EH (cell line): ENCODE results near the gene TASOR.

Experiments used
- DNase-seq: peaks from one replicate; pipeline ENCODE4 v3.0.0-alpha.2; 2015; ENCODE audit warnings: low read depth

Gene TASOR

GRCh38 chr3:56688191-56688590, 5.1 kb upstream of the TASOR start:
- no peak for DNase-seq

- no peak for DNase-seq
Measured at GRCh38 chr3:56684029-56684428, 964 bp upstream of the TASOR start.

DNA sequence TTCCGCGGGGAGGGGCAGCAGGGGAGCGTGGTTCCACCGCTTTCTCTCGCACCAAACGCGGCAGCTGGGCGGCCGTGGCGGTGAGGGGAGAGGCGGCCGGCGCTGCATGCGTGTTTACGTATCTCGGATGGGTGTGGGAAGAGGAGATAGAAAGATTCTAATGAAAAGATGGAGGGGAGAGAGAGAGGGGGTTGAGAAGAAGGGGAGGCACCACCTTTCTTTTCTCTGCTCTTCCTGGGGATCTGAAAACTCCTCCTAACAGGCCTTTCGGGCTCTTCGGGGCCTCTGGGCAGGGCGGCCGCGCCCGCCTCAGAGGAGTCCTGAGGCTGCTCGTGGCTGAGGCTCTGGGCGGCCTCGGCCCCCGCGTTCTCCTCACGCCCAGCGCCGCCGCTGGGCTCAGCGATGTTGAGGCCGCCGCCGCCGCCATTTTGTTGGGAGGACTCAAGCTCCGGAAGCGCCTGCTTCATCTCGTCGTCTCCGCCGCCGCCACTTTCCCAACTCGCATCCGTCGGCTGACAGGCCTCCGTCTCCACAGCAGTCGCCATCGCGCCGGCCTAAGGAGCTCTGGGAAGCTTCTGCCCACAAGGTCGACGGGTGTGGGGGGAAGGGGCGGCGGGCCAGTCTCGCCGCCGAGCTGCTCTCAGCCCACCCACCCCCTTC, 473 bp downstream of the TASOR start:
- DNase-seq = peak; percentile 83

- DNase-seq = no peak
Measured at GRCh38 chr3:56681984-56682461, 1.0 kb downstream of the TASOR start.

GRCh38 chr3:56680054-56680580, 2.9 kb downstream of the TASOR start:
- no peak for DNase-seq

GRCh38 chr3:56677286-56677685, 5.8 kb downstream of the TASOR start:
- DNase-seq = no peak

DNA sequence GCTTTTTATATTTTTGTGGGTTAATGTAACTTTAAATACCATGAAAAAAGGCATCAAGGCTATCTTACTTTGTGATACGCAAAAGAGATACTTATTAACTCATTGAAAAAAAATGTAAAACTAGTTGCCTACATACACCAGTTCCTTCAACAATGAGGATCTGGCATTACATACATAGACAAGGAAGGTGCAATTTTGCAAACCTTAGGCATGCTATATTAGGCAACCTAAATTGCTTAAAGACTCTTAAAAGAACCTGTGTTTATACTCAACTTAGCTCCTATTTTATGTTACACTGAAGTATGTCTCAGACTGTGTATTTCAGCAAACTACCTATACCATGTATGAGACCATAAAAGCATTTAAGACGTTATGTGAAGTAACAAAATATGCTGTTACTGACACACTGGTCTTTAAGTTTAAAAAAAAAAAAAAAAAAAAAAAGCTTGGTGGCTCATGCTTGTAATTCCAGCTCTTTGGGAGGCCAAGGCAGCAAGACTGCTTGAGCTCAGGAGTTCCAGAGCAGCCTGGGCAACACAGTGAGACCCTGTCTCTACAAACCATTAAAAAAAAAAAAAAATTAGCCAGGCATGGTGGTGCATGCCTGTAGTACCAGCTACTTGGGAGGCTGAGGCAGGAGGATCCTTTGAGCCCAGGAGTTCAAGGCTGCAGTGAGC, 9.1 kb downstream of the TASOR start:
- peak; percentile 16 for DNase-seq

GRCh38 chr3:56667973-56668579, 15.0 kb downstream of the TASOR start:
- no peak for DNase-seq

DNA sequence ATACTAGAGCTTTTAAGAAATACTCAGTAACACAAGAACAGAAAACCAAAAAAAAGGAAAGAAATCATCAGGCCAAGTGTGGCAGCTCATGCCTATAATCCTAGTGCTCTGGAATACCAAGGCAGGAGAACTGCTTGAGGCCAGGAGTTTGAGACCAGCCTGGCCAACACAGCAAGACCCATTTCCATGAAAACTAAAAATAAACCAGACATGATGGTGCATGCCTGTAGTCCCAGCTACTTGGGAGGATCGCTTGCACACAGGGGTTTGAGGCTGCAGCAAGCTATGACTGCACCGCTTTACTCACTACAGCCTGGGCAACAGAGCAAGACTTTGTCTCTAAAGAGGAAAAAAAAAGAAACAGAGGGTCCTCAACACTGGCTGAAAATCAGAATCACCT, 18.2 kb downstream of the TASOR start:
- no peak for DNase-seq

DNA sequence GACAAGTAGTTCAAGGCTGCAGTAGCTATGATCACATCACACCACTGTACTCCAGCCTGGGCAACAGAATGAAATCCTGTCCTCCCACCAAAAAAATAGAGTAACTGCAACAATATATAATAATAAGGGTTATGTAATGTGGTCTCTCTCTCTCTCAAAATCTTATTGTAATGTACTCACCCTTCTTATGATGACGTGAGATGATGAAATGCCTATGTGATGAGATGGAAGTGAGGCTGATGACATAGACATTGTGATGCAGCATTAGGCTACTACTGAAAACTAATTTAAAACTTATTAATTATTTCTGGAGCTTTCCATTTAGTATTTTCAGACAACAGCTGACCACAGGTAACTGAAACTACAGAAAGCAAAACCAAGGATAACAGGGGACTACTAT, 27.4 kb downstream of the TASOR start:
- peak; percentile 2 for DNase-seq

DNA sequence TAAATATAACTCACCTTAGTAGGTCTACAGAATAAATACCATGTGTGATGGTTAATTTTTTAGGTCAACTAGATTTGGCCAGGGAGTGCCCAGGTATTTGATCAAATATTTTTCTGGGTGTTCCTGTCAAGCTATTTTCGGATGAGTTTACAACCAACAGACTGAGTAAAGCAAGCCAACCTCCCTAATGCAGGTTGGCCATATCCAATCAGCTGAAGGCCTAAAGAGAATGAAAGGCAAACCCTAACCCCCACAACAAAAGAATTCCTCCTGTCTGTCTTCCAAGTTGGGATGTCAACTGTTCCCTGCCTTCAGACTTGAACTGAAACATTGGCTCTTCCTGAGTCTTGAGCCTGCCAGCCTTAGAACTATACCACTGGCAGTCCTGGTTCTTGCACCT, 28.6 kb downstream of the TASOR start:
- DNase-seq = no peak

DNA sequence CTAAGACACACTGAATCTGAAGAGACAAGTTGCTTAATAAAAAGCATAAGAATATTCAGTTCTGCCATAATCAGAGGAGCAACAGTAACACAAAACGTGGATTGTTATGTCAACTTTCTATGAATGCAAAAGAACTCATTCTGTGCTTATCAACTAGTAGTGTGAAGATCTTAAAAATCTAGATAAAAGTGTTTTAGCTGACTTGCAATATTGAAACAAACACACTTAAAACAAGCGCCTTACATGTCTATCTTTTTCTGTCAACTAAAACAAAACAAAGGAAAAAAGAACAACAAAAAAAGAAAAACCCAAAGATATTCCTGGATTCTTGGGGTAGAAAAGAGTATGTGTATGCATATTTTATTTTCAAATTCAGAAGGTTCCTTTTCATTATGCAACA, 37.7 kb downstream of the TASOR start:
- no peak for DNase-seq

DNA sequence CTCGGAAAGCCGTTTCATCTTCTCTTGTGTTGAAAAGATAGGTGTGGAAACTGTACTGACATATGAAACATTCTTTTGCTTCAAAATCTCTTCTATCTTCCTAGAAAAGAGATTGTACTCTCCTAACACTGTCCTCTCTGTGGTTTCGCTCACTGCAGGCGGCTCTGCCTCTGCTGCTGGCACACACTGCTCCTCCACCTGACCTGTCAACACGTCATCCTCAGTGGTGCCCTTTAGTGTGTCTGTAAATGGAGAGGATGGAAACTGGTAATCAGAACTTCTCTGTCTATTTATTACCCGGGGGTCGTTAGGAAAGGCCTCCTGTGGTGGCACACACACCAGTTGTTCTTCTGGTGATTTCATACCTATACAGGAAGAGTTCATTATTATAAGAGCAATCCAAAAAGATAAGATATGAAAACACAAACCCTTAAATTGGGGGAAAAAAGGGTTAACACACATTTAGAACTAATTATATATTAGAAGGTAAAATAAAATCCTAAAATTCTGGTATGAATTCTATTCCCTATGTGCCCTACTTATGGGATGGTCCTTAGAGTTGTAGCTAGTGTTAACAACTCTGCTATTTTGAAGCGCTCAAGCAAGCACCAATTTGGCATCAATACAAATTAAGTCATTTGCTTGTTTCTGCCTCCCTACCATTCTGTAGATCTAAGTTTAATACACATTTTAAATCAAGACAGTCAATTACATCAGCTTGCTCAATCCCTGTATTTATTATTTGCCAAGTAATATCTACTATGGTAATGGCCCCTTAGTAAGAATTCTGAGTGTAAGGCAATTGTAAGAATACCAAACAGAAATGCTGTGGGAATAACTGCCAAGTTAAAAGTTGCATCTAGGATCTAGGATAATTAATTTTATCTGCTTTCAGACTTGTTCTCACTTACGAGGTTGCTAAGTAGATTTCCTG, 49.2 kb downstream of the TASOR start:
- no peak for DNase-seq
